HepG2 (cell line): ENCODE data around the gene SENP6. TPM values are rescaled to one million over a fixed set of nuclear protein-coding genes. Genes with fewer than 3 reads are reported as not detected.
"Not testable (repeated sequence)": the region's sequence is repeated elsewhere in the genome, so short reads cannot be mapped to it uniquely, and the experiment has no call there.

Source experiments
- ATAC-seq: fragments of 200-7000 bp; cut with Tn5 transposase; 3 replicates; pipeline ENCODE4 v1.9.1; 2020; ENCODE audit warnings: mild to moderate bottlenecking, moderate library complexity
- BruUV-seq: library from RNA; stranded (reverse); fragments of 400-500 nt; replicated peaks from 2 replicates; lab custom pipeline; 2021; lab: Mats Ljungman, UMichigan
- CTCF ChIA-PET: fragments of 300-600 bp; formaldehyde crosslinking; extraction: SDS; loops from one replicate; lab custom pipeline; 2021; ENCODE audit warnings: low total read pairs, inconsistent platforms, low intra/inter-chr PET ratio; lab: Yijun Ruan, JAX
- POLR2A ChIA-PET: fragments of 350-600 bp; sonication (Branson Sonifier 250); formaldehyde crosslinking; loops from one replicate; lab custom pipeline; 2020; ENCODE audit warnings: antibody characterized with exemption, inconsistent platforms; lab: Yijun Ruan, JAX
- DNase-seq: peaks from one replicate; pipeline ENCODE4 v3.0.0-alpha.2; 2015; ENCODE audit warnings: low spot score
- FAIRE-seq: peaks from 3 replicates; lab custom pipeline; 2011; peaks lifted over from hg19 to GRCh38; lab: Jason Lieb, UNC
- H2AFZ ChIP-seq: one replicate; pipeline ENCODE4 v1.6.1; 2011; ENCODE audit warnings: low read length, inconsistent platforms
- H3K27ac ChIP-seq: fragments of 300-600 bp; 3 replicates; pipeline ENCODE4 v1.8.0; 2011; ENCODE audit warnings: mixed run types, mild to moderate bottlenecking, mixed read lengths, low read length, inconsistent platforms; ENCODE audit not compliant: insufficient read depth; ENCODE audit errors: extremely low read length
- H3K27me3 ChIP-seq, 2 experiments: fragments of 200-600 bp in 1 of 2; 2 replicates in 1 of 2; 3 replicates in 1 of 2; pipeline versions ENCODE4 v1.6.0 to v1.8.0; 2011; ENCODE audit warnings: low read length in 2 of 2, mild to moderate bottlenecking in 2 of 2, moderate library complexity in 2 of 2, inconsistent platforms in 1 of 2; ENCODE audit not compliant: insufficient read depth in 2 of 2, control insufficient read depth in 1 of 2
- H3K36me3 ChIP-seq, 2 experiments: fragments of 200-600 bp in 1 of 2; replicated peaks in 1 of 2; 2 replicates in 1 of 2; 3 replicates in 1 of 2; pipeline versions ENCODE4 v1.5.1 to v1.8.0; 2011; ENCODE audit warnings: low read length in 2 of 2, inconsistent platforms in 1 of 2; ENCODE audit not compliant: insufficient read depth in 2 of 2, control insufficient read depth in 1 of 2
- H3K4me1 ChIP-seq: 2 replicates; pipeline ENCODE4 v1.5.1; 2012; ENCODE audit warnings: low read length, inconsistent platforms; ENCODE audit not compliant: insufficient read depth
- H3K4me2 ChIP-seq: 2 replicates; pipeline ENCODE4 v1.6.0; 2011; ENCODE audit warnings: low read depth, low read length, inconsistent platforms
- H3K4me3 ChIP-seq, 3 experiments: fragments of 200-600 bp in 1 of 3; sonication (generic), shearing (Covaris generic) in 1 of 3; replicated peaks in 1 of 3; 2 replicates each; pipeline ENCODE4 v1.5.1; 2011 to 2016; ENCODE audit warnings: low read length in 3 of 3, inconsistent platforms in 2 of 3, low read depth in 2 of 3, mild to moderate bottlenecking in 2 of 3, control low read depth in 1 of 3, mixed read lengths in 1 of 3; ENCODE audit not compliant: insufficient read depth in 1 of 3
- H3K79me2 ChIP-seq: one replicate; pipeline ENCODE4 v1.6.1; 2011; ENCODE audit warnings: low read length, inconsistent platforms; ENCODE audit not compliant: insufficient read depth
- H3K9ac ChIP-seq: 2 replicates; pipeline ENCODE4 v1.6.0; 2011; ENCODE audit warnings: mild to moderate bottlenecking, low read depth, low read length, inconsistent platforms; ENCODE audit not compliant: insufficient read depth
- H3K9me3 ChIP-seq: 2 replicates; pipeline ENCODE4 v1.5.1; 2012; ENCODE audit warnings: mild to moderate bottlenecking, low read length
- H4K20me1 ChIP-seq: 2 replicates; pipeline ENCODE4 v1.6.0; 2011; ENCODE audit warnings: inconsistent platforms, mild to moderate bottlenecking, low read length, moderate library complexity; ENCODE audit not compliant: insufficient read depth
- MLLT10 ChIP-seq: sonication (generic); formaldehyde crosslinking; IDR thresholded peaks from 2 replicates; pipeline ENCODE4 v1.4.0; 2020; ENCODE audit warnings: missing genetic modification reagents
- NR3C1 ChIP-seq: sonication (generic); formaldehyde crosslinking; IDR thresholded peaks from 2 replicates; pipeline ENCODE4 v1.4.0; 2020; ENCODE audit warnings: missing genetic modification reagents
- POGZ ChIP-seq: sonication (generic); formaldehyde crosslinking; IDR thresholded peaks from 2 replicates; pipeline ENCODE4 v1.4.0; 2020; ENCODE audit warnings: mild to moderate bottlenecking, missing genetic modification reagents
- SP2 ChIP-seq: sonication (generic); formaldehyde crosslinking; IDR thresholded peaks from 2 replicates; pipeline ENCODE4 v1.5.1; 2020; ENCODE audit warnings: mild to moderate bottlenecking, missing genetic modification reagents
- ZNF20 ChIP-seq: sonication (generic); formaldehyde crosslinking; IDR thresholded peaks from 2 replicates; pipeline ENCODE4 v1.4.0; 2020; ENCODE audit warnings: mild to moderate bottlenecking, moderate library complexity, missing genetic modification reagents
- ZNF367 ChIP-seq: sonication (generic); formaldehyde crosslinking; IDR thresholded peaks from 2 replicates; pipeline ENCODE4 v1.4.0; 2020; ENCODE audit warnings: missing genetic modification reagents, borderline replicate concordance
- ZNF670 ChIP-seq: sonication (generic); formaldehyde crosslinking; IDR thresholded peaks from 2 replicates; pipeline ENCODE4 v1.8.0; 2022; ENCODE audit warnings: mild to moderate bottlenecking, missing genetic modification reagents, borderline replicate concordance
- WGBS: methylation state at CpG from one replicate; pipeline ENCODE4 v1.1.6; 2017; ENCODE audit warnings: low lambda C conversion rate; 5-methylcytosine and 5-hydroxymethylcytosine counted together
- in situ Hi-C: cut with HindIII; loops from 2 replicates; pipeline ENCODE4 v1.10.0; 2017; ENCODE audit warnings: low pct_unique_long_range_greater_than_20kb; ENCODE audit not compliant: extremely low pct_ligation_motif_present
- intact Hi-C: fragments of 100-400 bp; cut with micrococcal nuclease; formaldehyde crosslinking; loops from one replicate; pipeline ENCODE4 v1.10.0; 2022; ENCODE audit not compliant: unreplicated experiment
- polyA plus RNA-seq, 8 experiments: library from polyadenylated mRNA; depleted of rRNA in 3 of 8; stranded (reverse) in 7 of 8; unstranded in 1 of 8; fragments of >200 nt; fragmentation: Illumina TruSeq in 4 of 8; extraction: Trizol in 4 of 8; gene quantifications; 2 replicates each; pipeline versions ENCODE4 v1.2.1 to v1.2.3, GENCODE V29; 2011 to 2016; ENCODE audit warnings: low read depth in 4 of 8, missing spikeins in 1 of 8, mixed read lengths in 1 of 8; ENCODE audit not compliant: insufficient read depth in 1 of 8
- total RNA-seq, 5 experiments: library from RNA; depleted of rRNA; stranded (reverse); fragments of >200 nt; fragmentation: Illumina TruSeq; extraction: Trizol; gene quantifications; 2 replicates each; pipeline ENCODE4 v1.2.3, GENCODE V29; 2016; ENCODE audit warnings: low read depth in 1 of 5
- TF ChIP-seq, protein P1 (sequence below): sonication (generic); formaldehyde crosslinking; IDR thresholded peaks from 2 replicates; pipeline ENCODE4 v1.4.0; 2020; ENCODE audit warnings: mild to moderate bottlenecking, low read depth, missing genetic modification reagents
- TF ChIP-seq, protein P2 (sequence below): sonication (generic); formaldehyde crosslinking; IDR thresholded peaks from 2 replicates; pipeline ENCODE4 v1.5.0; 2020; ENCODE audit warnings: mild to moderate bottlenecking, missing genetic modification reagents

SENP6 gene
- total and polyA plus RNA-seq, 2 of the 13 experiments (the other 11 are each of a cell fraction or from before 2014, with no cell fraction given): 21.9 to 50.1 TPM

DNA sequence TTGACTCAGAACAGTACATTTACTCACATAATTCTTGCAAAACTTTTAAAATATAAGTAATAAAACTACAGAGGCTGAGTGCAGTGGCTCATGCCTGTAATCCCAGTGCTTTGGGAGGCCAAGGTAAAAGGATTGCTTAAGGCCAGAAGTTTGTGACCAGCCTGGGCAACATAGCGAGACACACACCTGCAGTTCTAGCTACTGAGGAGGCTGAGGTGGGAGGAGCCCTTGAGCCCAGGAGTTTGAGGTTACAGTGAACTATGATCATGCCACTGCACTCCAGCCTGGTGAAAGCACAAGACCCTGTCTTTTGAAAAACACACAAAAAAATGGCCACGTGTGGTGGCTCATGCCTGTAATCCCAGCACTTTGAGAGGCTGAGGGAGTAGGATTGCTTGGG, 125.5 kb downstream of the SENP6 start (continued):
- TF ChIP-seq, protein P1, sequence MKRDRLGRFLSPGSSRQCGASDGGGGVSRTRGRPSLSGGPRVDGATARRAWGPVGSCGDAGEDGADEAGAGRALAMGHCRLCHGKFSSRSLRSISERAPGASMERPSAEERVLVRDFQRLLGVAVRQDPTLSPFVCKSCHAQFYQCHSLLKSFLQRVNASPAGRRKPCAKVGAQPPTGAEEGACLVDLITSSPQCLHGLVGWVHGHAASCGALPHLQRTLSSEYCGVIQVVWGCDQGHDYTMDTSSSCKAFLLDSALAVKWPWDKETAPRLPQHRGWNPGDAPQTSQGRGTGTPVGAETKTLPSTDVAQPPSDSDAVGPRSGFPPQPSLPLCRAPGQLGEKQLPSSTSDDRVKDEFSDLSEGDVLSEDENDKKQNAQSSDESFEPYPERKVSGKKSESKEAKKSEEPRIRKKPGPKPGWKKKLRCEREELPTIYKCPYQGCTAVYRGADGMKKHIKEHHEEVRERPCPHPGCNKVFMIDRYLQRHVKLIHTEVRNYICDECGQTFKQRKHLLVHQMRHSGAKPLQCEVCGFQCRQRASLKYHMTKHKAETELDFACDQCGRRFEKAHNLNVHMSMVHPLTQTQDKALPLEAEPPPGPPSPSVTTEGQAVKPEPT: no peak
- TF ChIP-seq NR3C1: no peak
- TF ChIP-seq, protein P2, sequence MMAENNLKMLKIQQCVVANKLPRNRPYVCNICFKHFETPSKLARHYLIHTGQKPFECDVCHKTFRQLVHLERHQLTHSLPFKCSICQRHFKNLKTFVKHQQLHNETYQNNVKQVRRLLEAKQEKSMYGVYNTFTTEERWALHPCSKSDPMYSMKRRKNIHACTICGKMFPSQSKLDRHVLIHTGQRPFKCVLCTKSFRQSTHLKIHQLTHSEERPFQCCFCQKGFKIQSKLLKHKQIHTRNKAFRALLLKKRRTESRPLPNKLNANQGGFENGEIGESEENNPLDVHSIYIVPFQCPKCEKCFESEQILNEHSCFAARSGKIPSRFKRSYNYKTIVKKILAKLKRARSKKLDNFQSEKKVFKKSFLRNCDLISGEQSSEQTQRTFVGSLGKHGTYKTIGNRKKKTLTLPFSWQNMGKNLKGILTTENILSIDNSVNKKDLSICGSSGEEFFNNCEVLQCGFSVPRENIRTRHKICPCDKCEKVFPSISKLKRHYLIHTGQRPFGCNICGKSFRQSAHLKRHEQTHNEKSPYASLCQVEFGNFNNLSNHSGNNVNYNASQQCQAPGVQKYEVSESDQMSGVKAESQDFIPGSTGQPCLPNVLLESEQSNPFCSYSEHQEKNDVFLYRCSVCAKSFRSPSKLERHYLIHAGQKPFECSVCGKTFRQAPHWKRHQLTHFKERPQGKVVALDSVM (CRISPR knock-in tag): peak; percentile 85
- no peak for TF ChIP-seq ZNF670
- TF ChIP-seq POGZ (CRISPR knock-in tag): 0 out of 2 replicates have a peak, but pooled peaks have one; percentile 17
- TF ChIP-seq ZNF367 (CRISPR knock-in tag): no peak
- TF ChIP-seq SP2 (CRISPR knock-in tag): no peak
- TF ChIP-seq ZNF20 (CRISPR knock-in tag): no peak
- TF ChIP-seq MLLT10: no peak

DNA sequence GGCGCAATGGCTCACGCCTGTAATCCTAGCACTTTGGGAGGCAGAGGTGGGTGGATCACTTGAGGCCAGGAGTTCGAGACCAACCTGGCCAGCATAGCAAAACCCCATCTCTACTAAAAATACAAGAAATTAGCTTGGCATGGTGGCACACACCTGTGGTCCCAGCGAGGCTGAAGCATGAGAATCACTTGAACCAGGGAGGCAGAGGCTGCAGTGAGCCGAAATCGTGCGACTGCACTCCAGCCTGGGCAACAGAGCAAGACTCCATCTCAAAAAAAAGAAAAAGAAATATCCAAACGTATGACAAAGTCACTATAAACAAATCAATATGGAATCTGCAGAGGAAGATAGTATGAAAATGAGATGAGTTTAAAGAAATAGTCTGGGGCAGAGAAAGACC, 129.3 kb downstream of the SENP6 start:
- intact Hi-C loops, H3K27ac ChIP-seq, H3K9me3 ChIP-seq, H2AFZ ChIP-seq, ATAC-seq, H4K20me1 ChIP-seq, DNase-seq, H3K79me2 ChIP-seq, FAIRE-seq, CTCF ChIA-PET, POLR2A ChIA-PET, H3K9ac ChIP-seq, H3K27me3 ChIP-seq, BruUV-seq, H3K4me3 ChIP-seq, H3K4me2 ChIP-seq, in situ Hi-C loops, H3K36me3 ChIP-seq: not testable (repeated sequence)
- 52% methylated on average over 8 of the region's 8 CpGs for WGBS
- H3K4me1 ChIP-seq: peaks cover 18% of the 10 kb centered on the region; the same call in 1 of the 2 replicates
